NT2/D1 (cell line): ENCODE results near the gene CALD1.

Experiments
- SUZ12 ChIP-seq: IDR thresholded peaks from 2 replicates; pipeline ENCODE4 v1.6.1; 2011; ENCODE audit not compliant: insufficient read length, insufficient read depth; ENCODE audit errors: extremely low read depth
- YY1 ChIP-seq: IDR thresholded peaks from 2 replicates; pipeline ENCODE4 v1.6.1; 2011; ENCODE audit not compliant: insufficient read length, insufficient read depth
- ZNF274 ChIP-seq: IDR thresholded peaks from 2 replicates; pipeline ENCODE4 v1.6.1; 2011; ENCODE audit warnings: mild to moderate bottlenecking, low read depth, low read length

- TF ChIP-seq YY1 (no peak), ZNF274 (no peak), SUZ12 (no peak)
Measured at GRCh38 chr7:134844200-134844599, 64.8 kb downstream of the CALD1 start.
